H1 (cell line): Measurements from ENCODE around the gene TPMT. TPM values are rescaled to one million over a fixed set of nuclear protein-coding genes. Genes with fewer than 3 reads are reported as not detected.

Experiments used
- CTCF ChIA-PET: fragments of 300-600 bp; sonication (Branson Sonifier 250); formaldehyde crosslinking; loops from one replicate; lab custom pipeline; 2021; ENCODE audit not compliant: partially characterized antibody; lab: Charles Lee
- POLR2A ChIA-PET: fragments of 300-600 bp; sonication (Branson Sonifier 250); formaldehyde crosslinking; loops from one replicate; lab custom pipeline; 2021; ENCODE audit warnings: inconsistent platforms; ENCODE audit not compliant: partially characterized antibody; lab: Charles Lee
- DNase-seq, 2 experiments: peaks; one replicate each; pipeline versions ENCODE4 v3.0.0 to v3.0.0-alpha.2; 2010 to 2022; ENCODE audit warnings: low spot score in 2 of 2, low read depth in 1 of 2, mixed read lengths in 1 of 2
- FAIRE-seq: peaks from 2 replicates; lab custom pipeline; 2011; peaks lifted over from hg19 to GRCh38; lab: Jason Lieb, UNC
- H2AFZ ChIP-seq: 2 replicates; pipeline ENCODE4 v1.8.1; 2012; ENCODE audit warnings: low read length, inconsistent platforms
- H2AK5ac ChIP-seq: 2 replicates; pipeline ENCODE4 v1.6.1; 2013; ENCODE audit warnings: low read depth, low read length
- H2BK120ac ChIP-seq: replicated peaks from 2 replicates; pipeline ENCODE3; 2013; ENCODE audit warnings: low read depth, low read length, inconsistent platforms
- H2BK12ac ChIP-seq: 2 replicates; pipeline ENCODE4 v1.6.1; 2013; ENCODE audit warnings: low read depth, low read length
- H2BK15ac ChIP-seq: 2 replicates; pipeline ENCODE4 v1.6.1; 2013; ENCODE audit warnings: low read length
- H2BK20ac ChIP-seq: 2 replicates; pipeline ENCODE4 v1.6.1; 2013; ENCODE audit warnings: low read length
- H2BK5ac ChIP-seq: 2 replicates; pipeline ENCODE4 v1.6.1; 2013; ENCODE audit warnings: low read depth, low read length
- H3K14ac ChIP-seq: 2 replicates; pipeline ENCODE4 v1.6.1; 2013; ENCODE audit warnings: inconsistent platforms; ENCODE audit not compliant: insufficient read length
- H3K18ac ChIP-seq: 2 replicates; pipeline ENCODE4 v1.6.1; 2013; ENCODE audit warnings: low read length; ENCODE audit errors: extremely low read depth
- H3K23ac ChIP-seq: 2 replicates; pipeline ENCODE4 v1.6.1; 2013; ENCODE audit warnings: inconsistent platforms; ENCODE audit not compliant: insufficient read length
- H3K23me2 ChIP-seq: 2 replicates; pipeline ENCODE4 v1.6.1; 2013; ENCODE audit warnings: low read depth, low read length
- H3K27ac ChIP-seq: 2 replicates; pipeline ENCODE4 v1.6.1; 2011; ENCODE audit warnings: low read depth, low read length, inconsistent platforms
- H3K27me3 ChIP-seq, 4 experiments: replicated peaks in 1 of 4; 1 replicate in 1 of 4; 2 replicates in 3 of 4; pipeline versions ENCODE4 v1.6.1 to v1.8.1; 2011 to 2013; ENCODE audit warnings: low read length in 3 of 4, mild to moderate bottlenecking in 3 of 4, inconsistent platforms in 2 of 4, mixed read lengths in 2 of 4, moderate library complexity in 1 of 4; ENCODE audit not compliant: control insufficient read depth in 3 of 4, insufficient read depth in 3 of 4; ENCODE audit errors: extremely low read depth in 1 of 4
- H3K36me3 ChIP-seq, 4 experiments: 2 replicates each; pipeline versions ENCODE4 v1.6.1 to v1.8.1; 2011 to 2013; ENCODE audit warnings: mild to moderate bottlenecking in 4 of 4, low read length in 3 of 4, moderate library complexity in 2 of 4, control low read depth in 1 of 4, inconsistent platforms in 1 of 4; ENCODE audit not compliant: insufficient read depth in 4 of 4, control insufficient read depth in 2 of 4
- H3K4ac ChIP-seq: replicated peaks from 2 replicates; pipeline ENCODE3; 2013; ENCODE audit warnings: low read length, low read depth, mixed read lengths, inconsistent platforms; ENCODE audit not compliant: insufficient read length
- H3K4me1 ChIP-seq, 4 experiments: replicated peaks in 1 of 4; 1 replicate in 1 of 4; 2 replicates in 3 of 4; pipeline versions ENCODE4 v1.6.1 to v1.8.1; 2011 to 2013; ENCODE audit warnings: low read length in 3 of 4, inconsistent platforms in 2 of 4, mixed read lengths in 1 of 4; ENCODE audit not compliant: insufficient read depth in 4 of 4, control insufficient read depth in 3 of 4
- H3K4me2 ChIP-seq, 2 experiments: 2 replicates each; pipeline versions ENCODE4 v1.6.1 to v1.8.1; 2011 to 2013; ENCODE audit warnings: low read depth in 2 of 2, low read length in 2 of 2, control low read depth in 1 of 2, inconsistent platforms in 1 of 2, mild to moderate bottlenecking in 1 of 2; ENCODE audit not compliant: insufficient read depth in 1 of 2
- H3K4me3 ChIP-seq, 4 experiments: fragments of 200-600, 300-600 bp in 1 of 4; sonication (generic), shearing (Covaris generic), sonication (Bioruptor Twin) in 1 of 4; 2 replicates each; pipeline versions ENCODE4 v1.5.1 to v1.8.1; 2011 to 2016; ENCODE audit warnings: low read length in 4 of 4, low read depth in 3 of 4, control low read depth in 2 of 4, inconsistent platforms in 2 of 4, mild to moderate bottlenecking in 2 of 4, mixed read lengths in 1 of 4, moderate library complexity in 1 of 4; ENCODE audit not compliant: insufficient read depth in 2 of 4; ENCODE audit errors: extremely low read depth in 1 of 4
- H3K56ac ChIP-seq: replicated peaks from 2 replicates; pipeline ENCODE3; 2013; ENCODE audit warnings: low read depth, mild to moderate bottlenecking, mixed read lengths, low read length, inconsistent platforms; ENCODE audit not compliant: insufficient read length
- H3K79me1 ChIP-seq: 2 replicates; pipeline ENCODE4 v1.6.1; 2013; ENCODE audit warnings: low read depth, low read length, control low read depth
- H3K79me2 ChIP-seq, 2 experiments: 2 replicates each; pipeline versions ENCODE4 v1.6.1 to v1.8.1; 2012 to 2013; ENCODE audit warnings: low read length in 2 of 2, mild to moderate bottlenecking in 2 of 2, inconsistent platforms in 1 of 2; ENCODE audit not compliant: insufficient read depth in 2 of 2, control insufficient read depth in 1 of 2
- H3K9ac ChIP-seq, 4 experiments: replicated peaks in 1 of 4; 1 replicate in 1 of 4; 2 replicates in 3 of 4; pipeline versions ENCODE4 v1.6.1 to v1.8.1; 2011 to 2013; ENCODE audit warnings: low read depth in 3 of 4, low read length in 3 of 4, control low read depth in 2 of 4, mild to moderate bottlenecking in 2 of 4, moderate library complexity in 2 of 4, inconsistent platforms in 1 of 4; ENCODE audit errors: extremely low read depth in 1 of 4
- H3K9me3 ChIP-seq, 2 experiments: 2 replicates each; pipeline versions ENCODE4 v1.6.1 to v1.8.1; 2012 to 2013; ENCODE audit warnings: mild to moderate bottlenecking in 2 of 2, moderate library complexity in 2 of 2, control low read depth in 1 of 2, inconsistent platforms in 1 of 2, low read depth in 1 of 2, low read length in 1 of 2, mixed read lengths in 1 of 2; ENCODE audit not compliant: insufficient read depth in 2 of 2
- H4K20me1 ChIP-seq, 2 experiments: replicated peaks in 1 of 2; 2 replicates each; pipeline versions ENCODE3 to v1.8.1; 2011 to 2013; ENCODE audit warnings: inconsistent platforms in 2 of 2, low read length in 2 of 2, mild to moderate bottlenecking in 1 of 2; ENCODE audit not compliant: insufficient read depth in 2 of 2, control insufficient read depth in 1 of 2
- H4K5ac ChIP-seq: 2 replicates; pipeline ENCODE4 v1.6.1; 2013; ENCODE audit warnings: low read length, low read depth, mixed read lengths, inconsistent platforms; ENCODE audit not compliant: insufficient read length
- H4K8ac ChIP-seq: 2 replicates; pipeline ENCODE4 v1.8.0; 2013; ENCODE audit warnings: mild to moderate bottlenecking, moderate library complexity, low read length, inconsistent platforms; ENCODE audit not compliant: insufficient read depth; ENCODE audit errors: extremely low read depth
- H4K91ac ChIP-seq: replicated peaks from 2 replicates; pipeline ENCODE3; 2013; ENCODE audit warnings: low read length, mixed read lengths, inconsistent platforms; ENCODE audit not compliant: insufficient read length
- CHD2 ChIP-seq: IDR thresholded peaks from 2 replicates; pipeline ENCODE4 v1.6.1; 2012; ENCODE audit warnings: low read length, improper control_type of control experiment
- MAFK ChIP-seq: IDR thresholded peaks from 2 replicates; pipeline ENCODE4 v1.6.1; 2012; ENCODE audit warnings: low read depth, mild to moderate bottlenecking, improper control_type of control experiment, low read length
- ZNF274 ChIP-seq: IDR thresholded peaks from 2 replicates; pipeline ENCODE4 v1.7.0; 2012; ENCODE audit warnings: low read length, borderline replicate concordance; ENCODE audit errors: extremely low read depth
- WGBS, 2 experiments: shearing (Covaris generic) in 1 of 2; methylation state at CpG; one replicate each; pipeline versions ENCODE4 v1.1.6 to v1.1.7; 2013 to 2015; ENCODE audit warnings: low lambda C conversion rate in 2 of 2, mixed read lengths in 2 of 2, inconsistent platforms in 1 of 2, low coverage in 1 of 2, missing lambda C conversion rate in 1 of 2; ENCODE audit not compliant: insufficient replicate concordance in 2 of 2, insufficient coverage in 1 of 2, insufficient read length in 1 of 2; ENCODE audit errors: extremely low coverage in 1 of 2, missing lambda C conversion rate in 1 of 2; 5-methylcytosine and 5-hydroxymethylcytosine counted together
- polyA plus RNA-seq, 7 experiments: library from polyadenylated mRNA; depleted of rRNA in 3 of 7; stranded (reverse) in 5 of 7; unstranded in 2 of 7; fragments of >200 nt in 5 of 7; fragments of 200-250 nt in 2 of 7; gene quantifications; 1 replicate in 5 of 7; 2 replicates in 1 of 7; 4 replicates in 1 of 7; pipeline versions ENCODE4 v1.2.1 to v1.2.3, GENCODE V29; 2011 to 2013; ENCODE audit warnings: missing spikeins in 2 of 7, mixed read lengths in 2 of 7
- total RNA-seq: library from RNA; stranded (reverse); fragmentation: NEBNext Ultra II Directional; extraction: Animal tissue kit (Norgen Biotek cat#: 25700); gene quantifications from 2 replicates; pipeline ENCODE4 v1.2.1, GENCODE V29; 2021

TPMT gene
- total and polyA plus RNA-seq, 2 of the 8 experiments (the other 6 are each of a cell fraction or from before 2014, with no cell fraction given): 12.3 to 17.2 TPM

DNA sequence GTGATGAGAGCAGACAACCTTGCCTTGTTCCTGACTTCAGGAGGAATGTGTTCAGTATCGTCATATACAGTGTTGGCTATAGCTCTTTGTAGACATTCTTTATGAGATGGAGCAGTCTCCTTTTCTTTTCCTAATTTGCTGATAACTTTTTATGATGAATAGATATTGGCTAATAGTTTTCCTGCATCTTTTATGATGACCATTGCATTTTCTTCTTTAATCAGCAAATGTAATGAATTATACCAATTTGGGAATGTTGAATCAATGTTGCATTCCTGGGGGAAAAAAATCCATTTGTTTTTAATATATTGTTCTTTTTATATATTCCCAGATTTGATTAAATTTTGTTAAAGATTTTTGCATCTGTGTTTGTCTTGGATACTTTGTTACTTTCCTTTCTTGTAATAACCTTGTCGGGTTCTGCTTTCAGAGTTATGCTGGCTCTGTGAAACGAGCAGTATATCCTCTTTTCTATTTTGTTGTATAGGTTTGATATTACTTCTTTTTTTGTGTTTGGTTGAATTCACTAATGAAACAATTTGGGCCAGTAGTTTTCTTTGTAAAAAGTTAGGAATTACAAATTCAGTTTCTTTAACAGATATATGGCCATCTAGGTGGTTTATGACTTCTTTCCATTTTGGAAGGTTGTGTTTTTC is 24.2 kb upstream of the TPMT start:
- Histone ChIP-seq H4K91ac (no peak overlapping the region), H2BK120ac (no peak overlapping the region), H3K4me3 (no peak overlapping the region), H3K9me3 (no peaks in the 10 kb centered on the region), H3K23me2 (no peaks in the 10 kb centered on the region), H3K14ac (no peak overlapping the region), H2BK12ac (no peak overlapping the region), H2AFZ (no peak overlapping the region), H3K4me1 (0 out of 7 replicates have a peak, but pooled peaks cover 0 to 2% (median 0%) of the 10 kb centered on the region in 4 experiments), H2BK5ac (no peak overlapping the region), H3K27me3 (no peaks in the 10 kb centered on the region), H3K23ac (no peak overlapping the region), H4K8ac (no peak overlapping the region), H2BK15ac (no peak overlapping the region), H3K36me3 (no peaks in the 10 kb centered on the region), H4K5ac (no peak overlapping the region), H3K79me1 (no peaks in the 10 kb centered on the region), H3K56ac (no peak overlapping the region), H2AK5ac (no peak overlapping the region), H4K20me1 (no peaks in the 10 kb centered on the region), H3K4ac (no peak overlapping the region), H3K18ac (no peak overlapping the region), H2BK20ac (no peak overlapping the region), H3K4me2 (no peak overlapping the region), H3K79me2 (no peaks in the 10 kb centered on the region; a peak in 1 of 4 replicates), H3K27ac (no peak overlapping the region), H3K9ac (no peak overlapping the region)
- ChIA-PET CTCF (no interaction called here), POLR2A (no interaction called here)
- no peak for DNase-seq
- WGBS, 2 experiments: 92% methylated on average over 3 of the region's 3 CpGs; no CpG with 5 or more reads in 1 of the 2 experiments
- TF ChIP-seq MAFK (peak; percentile 30; the same call in 1 of the 2 replicates), ZNF274 (no peak), CHD2 (no peak)
- FAIRE-seq: no peak
